ENCODE results near the gene RANBP9.

RANBP9 gene

GRCh38 chr6:13593720-13594119, 117.9 kb downstream of the RANBP9 start:
- DNase-seq (ENCODE audit: low spot score): no peak

DNA sequence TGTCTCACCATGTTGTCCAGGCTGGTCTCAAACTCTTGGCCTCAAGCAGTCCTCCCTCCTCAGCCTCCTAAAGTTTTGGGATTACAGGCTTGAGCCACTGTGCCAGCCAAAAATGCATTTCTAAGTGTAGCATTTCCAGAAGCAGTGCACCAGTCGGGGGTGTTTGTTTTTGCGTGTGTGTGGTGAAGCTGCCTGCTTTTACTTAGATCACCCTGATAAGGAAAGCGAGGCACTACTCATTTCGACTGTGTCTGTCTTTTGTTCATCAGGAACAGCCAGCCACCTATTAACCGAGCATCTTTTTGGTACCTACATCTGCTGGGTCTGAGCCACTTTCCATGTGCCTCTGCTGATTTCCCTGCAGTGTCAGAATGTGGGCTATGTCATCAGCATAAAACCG, 118.5 kb downstream of the RANBP9 start:
- DNase-seq (ENCODE audit: low spot score): no peak

- no peak for DNase-seq (ENCODE audit: low spot score)
Measured at GRCh38 chr6:13591205-13591921, 120.3 kb downstream of the RANBP9 start.

GRCh38 chr6:13590574-13591153, 121.0 kb downstream of the RANBP9 start:
- no peak for DNase-seq (ENCODE audit: low spot score)

- DNase-seq (ENCODE audit: low spot score): no peak
Measured at GRCh38 chr6:13589801-13590200, 121.8 kb downstream of the RANBP9 start.

- DNase-seq (ENCODE audit: low spot score): no peak
Measured at GRCh38 chr6:13586603-13587542, 124.8 kb downstream of the RANBP9 start.

DNA sequence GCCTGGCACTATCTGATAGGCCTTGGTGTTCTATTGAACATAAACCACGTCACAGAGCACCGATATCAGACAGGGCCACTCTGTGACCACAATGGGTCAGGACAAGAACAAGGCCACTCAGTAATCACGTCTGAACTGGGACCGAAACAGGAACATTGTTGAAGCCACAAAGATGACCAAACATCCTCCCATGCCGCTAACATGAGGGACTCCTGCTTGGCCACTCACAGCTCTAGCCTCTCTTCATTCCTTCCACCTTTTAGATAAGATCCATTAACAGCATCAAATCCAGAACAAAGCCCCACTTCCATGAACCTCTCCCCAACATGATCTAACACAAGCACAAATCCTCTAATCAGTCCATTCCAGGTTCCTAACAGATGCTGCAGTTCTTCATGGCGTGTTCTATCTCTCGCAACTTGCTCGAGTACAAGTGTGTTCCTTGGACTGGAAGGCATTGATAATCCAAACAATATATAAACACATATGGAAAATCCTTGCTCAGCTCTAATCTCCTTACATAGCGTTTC, 129.9 kb downstream of the RANBP9 start:
- no peak for DNase-seq (ENCODE audit: low spot score)

GRCh38 chr6:13579911-13580310, 131.7 kb downstream of the RANBP9 start:
- DNase-seq (ENCODE audit: low spot score): no peak

GRCh38 chr6:13577926-13578325, 133.7 kb downstream of the RANBP9 start:
- DNase-seq (ENCODE audit: low spot score): no peak

GRCh38 chr6:13576017-13576416, 135.6 kb downstream of the RANBP9 start:
- DNase-seq (ENCODE audit: low spot score): no peak

DNA sequence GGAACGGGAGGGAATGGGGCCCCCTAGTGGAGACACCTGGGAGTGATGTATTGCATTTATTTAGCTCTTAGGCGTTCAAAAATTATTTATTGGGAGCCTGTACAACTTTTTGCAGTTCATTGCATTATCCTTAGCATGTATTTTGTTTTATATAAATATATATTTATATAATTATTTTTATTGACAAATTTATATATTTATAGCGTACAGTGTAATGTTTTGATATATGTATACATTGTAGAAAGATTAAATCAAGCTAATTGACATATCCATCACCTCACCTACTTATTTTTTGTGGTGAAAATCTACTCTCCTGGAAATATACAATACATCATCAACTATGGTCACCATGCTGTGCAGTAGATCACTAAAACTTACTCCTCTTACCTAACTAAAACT, 136.3 kb downstream of the RANBP9 start:
- no peak for DNase-seq (ENCODE audit: low spot score)

DNA sequence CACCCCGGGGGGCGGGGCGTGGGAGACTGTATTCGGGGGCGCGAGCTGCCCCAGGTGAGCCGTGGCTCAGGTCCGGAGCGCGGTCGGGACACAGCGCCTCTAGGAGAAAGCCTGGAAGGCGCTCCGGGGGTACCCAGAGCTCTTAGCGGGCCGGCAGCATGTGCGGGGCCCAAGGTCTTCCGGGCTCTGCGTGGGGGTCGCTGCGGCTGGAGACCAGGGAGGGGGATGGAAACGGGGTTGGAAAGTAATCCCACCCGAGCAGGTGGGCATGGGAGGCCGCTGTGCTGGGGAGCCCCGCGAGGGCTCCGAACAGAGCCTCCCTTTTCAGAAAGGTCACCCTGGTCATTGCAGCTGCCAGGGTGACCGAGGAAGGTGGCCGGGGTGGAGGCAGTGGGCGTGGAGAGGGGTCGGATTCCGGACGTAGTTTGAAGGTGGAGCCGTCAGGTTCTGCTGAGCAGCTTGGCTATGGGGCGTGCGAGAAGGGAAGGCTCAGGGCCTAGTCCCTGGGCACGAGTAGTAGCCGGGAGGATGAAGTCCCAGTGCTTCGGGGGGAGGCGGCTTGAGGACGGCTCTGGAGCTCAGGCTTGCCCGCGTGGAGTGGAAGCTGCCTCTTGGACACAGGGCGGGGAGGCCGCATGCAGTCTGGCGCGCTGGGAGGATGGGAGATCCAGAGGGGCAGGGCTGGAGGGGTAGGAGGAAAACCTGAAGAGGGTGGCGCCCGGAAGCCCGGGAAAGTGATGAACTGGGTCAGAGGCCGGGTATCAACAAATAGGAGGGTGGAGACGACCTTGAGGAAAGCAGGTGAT, 136.9 kb downstream of the RANBP9 start, which contains the start of gene SIRT5:
SIRT5 (plus strand) TSS at position 31 of the 806 bp plus-strand sequence. CDS start 9,510 bp downstream, outside the sequence.
- DNase-seq (ENCODE audit: low spot score): peak; percentile 73

- DNase-seq (ENCODE audit: low spot score): peak; percentile 92
Measured at GRCh38 chr6:13574149-13574570, 137.5 kb downstream of the RANBP9 start.

DNA sequence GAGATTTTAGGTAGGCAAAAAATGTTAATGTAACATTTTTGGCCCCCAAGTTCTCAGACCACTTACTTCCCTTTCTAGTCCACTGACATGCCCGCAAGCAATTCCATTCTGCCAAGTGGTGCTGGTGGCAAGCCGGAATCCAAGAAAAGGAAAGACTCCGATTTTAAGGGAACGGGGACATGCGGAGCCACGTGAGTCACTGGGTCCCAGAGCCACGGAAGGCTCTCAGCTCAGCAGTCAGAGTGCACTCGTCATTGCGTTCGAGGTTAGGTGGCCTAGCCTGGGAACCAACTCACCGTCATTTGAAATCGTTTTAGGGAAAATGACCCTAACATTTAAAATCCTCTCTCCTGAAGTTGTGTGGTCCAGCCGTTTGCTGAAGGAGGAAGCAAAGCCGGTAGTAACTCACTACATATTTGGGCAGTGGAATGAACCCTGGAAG, 137.9 kb downstream of the RANBP9 start:
- peak; percentile 47 for DNase-seq (ENCODE audit: low spot score)

DNA sequence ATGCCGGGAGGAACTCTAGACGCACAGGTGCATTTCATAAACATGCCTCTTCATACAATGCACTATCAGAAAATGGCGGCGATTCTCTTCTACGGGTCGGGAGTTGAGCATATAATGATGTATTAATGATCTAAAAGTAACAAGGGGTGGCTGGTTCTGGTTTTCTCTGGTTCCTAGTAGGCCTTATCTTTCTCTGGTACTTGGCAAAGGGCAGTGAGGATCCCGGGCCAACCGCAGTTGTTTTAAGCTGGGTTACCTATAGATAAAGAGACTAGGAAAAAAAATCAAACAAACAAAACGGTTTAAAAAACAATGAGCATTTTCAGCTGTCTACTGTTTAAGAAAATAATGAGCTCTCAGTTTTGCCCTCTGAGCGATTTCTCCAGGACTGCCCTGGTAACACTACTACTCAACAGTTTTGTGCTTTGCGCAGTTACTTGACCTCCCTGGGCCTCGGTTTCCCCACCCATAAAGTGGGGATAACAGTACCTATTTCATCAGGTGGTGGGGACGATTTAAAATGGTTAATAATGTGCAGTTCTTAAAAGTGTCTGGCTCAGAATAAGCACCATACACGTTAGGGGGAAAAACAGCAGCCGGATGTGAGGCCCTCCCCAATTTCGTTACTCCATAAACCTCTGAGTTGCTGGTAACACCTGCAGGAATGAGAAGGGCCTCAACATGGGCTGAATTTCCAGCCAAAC, 138.5 kb downstream of the RANBP9 start:
- no peak for DNase-seq (ENCODE audit: low spot score)

- no peak for DNase-seq (ENCODE audit: low spot score)
Measured at GRCh38 chr6:13572240-13572639, 139.4 kb downstream of the RANBP9 start.
